Activated CD8-positive, alpha-beta memory T cell treated with anti-CD3 and anti-CD28 coated beads, Interleukin-2, amount 50 U/mL, for 24 hours (primary cell): ENCODE results near the gene MAP3K8.

Source experiments
- DNase-seq: peaks from one replicate; pipeline ENCODE4 v3.0.0-alpha.2; 2020; ENCODE audit errors: extremely low read depth

MAP3K8 gene

DNA sequence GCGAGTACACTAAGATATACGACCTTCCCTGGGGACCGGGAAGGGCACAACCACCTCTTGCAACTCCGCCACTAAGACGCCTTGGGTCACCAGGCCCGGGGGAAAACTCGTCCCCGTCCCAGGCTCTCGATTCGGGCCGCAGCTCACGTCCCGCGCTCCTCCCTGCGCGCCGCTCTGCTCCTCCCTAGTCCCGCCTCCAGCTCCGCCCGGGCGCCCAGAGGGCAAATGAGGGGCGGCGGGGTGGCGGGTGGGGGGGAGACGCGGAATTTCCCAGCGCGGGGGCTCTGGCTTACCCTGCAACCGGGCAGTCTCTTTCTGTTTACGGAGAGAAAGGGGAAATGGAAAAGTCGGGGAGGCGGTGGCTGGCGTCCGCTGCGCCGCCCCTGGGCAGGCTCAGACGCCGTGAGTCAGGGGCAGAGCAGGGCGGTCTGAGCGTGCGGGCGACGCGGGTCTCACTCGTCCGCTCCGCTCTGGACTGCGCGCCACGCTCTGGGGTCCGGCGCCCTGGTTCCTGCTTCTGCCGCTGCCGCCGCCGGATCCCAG, at the start of gene MAP3K8:
TSS of gene MAP3K8 (plus strand) at position 455 of the 543 bp plus-strand sequence. CDS start 4,755 bp downstream, outside the sequence.
- peak; percentile 69 for DNase-seq

DNA sequence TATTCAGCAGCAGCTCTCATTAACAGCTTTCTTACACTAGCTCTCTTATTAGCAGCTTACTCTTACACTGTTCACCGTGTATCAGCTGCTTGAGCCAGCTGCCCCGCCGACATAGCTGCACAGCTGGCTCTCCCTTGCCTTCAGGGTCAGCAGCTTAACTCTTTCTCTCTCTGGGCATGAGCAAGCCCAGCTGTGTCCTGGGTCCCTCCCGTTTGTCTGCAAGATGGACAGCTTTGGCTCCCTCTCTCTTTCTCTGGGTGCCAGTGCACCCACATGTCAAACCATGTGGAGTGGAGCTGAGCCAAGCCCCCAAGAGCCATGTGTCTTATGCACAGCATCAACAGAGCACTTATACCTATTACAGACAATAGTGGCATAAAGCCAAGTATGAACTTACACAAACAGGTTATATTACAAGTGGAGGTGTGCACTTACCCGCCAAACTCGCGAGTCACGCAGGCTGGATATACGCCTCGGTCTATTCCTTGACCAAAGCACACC, 49.2 kb upstream of the MAP3K8 start:
- DNase-seq: no peak

DNA sequence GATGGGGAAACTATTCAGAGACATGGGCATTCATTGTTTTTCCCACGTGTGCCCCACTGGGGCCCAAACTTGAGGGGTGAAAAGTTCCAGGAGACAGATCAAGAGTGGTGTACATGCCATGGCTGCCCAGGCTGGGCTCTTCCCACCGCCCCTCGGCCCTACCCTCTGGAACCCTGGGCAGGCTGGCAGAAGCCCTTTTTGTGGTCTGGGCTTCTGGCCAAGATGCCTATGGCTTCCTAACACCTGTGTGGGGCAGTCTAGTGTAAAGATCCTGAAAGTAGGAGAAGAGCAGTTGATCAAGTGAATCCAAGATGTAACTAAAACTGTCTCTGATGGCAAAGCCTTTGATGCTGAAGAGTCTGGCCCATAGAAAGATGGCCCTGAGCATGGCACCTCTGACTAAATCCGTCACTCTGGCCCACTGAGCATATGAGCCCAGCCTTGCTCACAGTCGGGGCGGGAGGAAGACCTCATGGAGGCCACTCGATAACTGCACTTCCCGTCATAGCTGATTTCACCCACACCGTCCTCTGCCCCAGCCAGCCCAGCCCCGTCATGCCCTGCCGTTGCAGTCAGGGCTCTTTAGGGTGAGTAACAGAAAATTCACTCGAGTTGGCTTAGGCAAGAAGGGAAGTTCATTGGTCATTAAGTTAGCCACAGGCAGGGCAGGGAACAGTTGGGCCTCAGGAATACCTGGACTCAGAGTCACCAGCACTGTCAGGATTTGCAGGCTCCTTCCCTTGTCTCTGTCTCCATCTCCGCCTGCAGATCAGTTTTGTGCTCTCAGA, 47.0 kb upstream of the MAP3K8 start:
- DNase-seq: no peak

DNA sequence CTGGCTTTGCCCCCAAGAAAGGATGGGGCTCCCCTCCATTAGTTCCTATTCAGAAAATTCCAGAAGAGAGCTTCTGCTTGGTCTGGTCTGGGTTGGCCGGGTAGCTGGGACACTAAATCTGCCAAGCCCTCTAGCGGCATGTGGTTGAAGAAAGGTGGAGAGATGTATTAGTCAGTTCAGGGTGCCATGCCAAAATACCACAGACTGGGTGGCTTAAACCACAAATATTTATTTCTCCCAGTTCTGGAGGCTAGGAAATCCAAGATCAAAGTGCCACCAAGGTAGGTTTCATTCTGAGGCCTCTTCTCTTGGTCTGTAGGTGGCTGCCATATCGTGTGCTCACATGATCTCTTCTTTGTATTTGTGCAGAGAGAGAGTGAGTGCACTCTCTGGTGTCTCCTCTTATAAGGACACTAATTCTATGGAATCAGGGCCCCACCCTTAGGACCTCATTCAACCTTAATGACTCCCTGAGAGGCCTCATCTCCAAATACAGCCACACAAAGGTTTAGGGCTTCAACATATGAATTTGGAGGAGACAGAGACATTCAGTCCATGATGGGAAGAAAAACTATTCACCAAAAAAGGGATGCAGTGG, 46.2 kb upstream of the MAP3K8 start:
- DNase-seq: no peak

DNA sequence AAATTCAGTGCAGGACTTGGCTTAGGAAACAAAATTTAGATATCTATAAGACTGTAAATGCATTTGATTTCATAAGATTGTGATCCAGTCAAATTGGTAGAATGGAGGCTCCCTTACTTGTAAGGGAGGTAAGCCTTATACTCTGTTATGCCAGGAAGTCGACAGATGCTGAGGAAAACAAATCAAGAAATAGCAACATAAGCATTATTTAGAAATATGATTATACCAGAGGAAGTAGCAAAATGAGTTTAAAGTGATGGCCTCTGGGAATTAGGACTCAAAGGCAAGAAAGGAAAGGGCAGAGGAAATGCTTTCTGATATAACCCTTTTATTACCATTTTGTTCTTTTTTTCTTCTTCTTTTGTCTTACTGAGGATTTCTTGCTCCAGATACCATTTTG, 44.4 kb upstream of the MAP3K8 start:
- no peak for DNase-seq

DNA sequence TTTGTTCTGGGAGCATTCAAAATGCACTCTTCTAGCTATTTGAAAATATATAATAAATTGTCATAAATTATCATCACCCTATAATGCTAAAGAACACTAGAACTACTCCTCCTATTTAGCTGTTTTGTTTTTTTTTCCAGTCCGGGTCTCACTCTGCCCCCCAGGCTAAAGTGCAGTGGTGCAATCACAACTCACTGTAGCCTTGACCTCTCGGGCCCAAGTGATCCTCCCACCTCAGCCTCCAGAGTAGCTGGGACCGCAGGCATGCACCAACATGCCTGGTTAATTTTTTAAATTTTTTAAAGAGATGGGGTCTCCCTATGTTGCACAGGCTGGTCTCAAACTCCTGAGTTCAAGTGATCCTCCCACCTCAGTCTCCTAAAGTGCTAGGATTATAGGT, 43.8 kb upstream of the MAP3K8 start:
- no peak for DNase-seq

DNA sequence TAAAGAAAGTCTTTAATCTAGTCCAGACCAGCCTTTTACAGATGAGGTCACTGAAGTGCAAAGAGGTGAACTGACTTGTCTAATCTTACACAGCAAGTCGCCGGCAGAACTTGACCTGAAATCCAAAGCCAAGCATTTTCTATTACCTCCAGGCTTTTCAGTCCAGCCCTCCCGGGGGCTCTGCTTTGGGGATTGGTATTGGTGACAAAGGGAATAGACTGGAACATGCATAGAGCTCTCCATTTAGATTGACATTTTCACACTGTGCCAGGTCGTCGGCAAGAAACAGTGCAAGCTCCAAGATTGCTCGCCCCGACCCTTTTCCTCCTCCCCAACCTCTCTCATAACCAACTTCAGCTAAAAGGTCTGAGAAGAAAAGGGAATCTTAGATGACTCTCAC, 42.7 kb upstream of the MAP3K8 start:
- DNase-seq: no peak

DNA sequence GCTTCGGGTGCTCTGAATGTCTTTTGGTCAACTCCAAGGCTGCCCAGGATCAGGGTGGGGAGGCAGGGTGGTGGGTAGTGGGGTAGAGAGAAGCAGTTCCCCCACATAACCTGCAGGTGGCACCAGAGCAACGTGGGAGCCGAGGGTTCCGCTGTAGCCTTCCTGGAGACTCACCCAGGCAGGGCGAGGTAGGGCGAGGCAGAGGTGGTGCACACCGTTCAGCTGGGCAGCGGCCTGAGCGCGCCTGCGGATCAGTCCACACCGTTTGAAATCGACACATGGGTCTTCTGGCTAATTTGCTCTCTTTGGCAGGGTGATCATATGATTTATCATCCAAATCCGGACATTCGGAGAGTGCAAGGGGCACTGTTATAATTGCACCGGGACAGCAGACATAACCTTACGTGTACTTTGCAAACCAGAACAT, 41.4 kb upstream of the MAP3K8 start:
- peak; percentile 41 for DNase-seq

DNA sequence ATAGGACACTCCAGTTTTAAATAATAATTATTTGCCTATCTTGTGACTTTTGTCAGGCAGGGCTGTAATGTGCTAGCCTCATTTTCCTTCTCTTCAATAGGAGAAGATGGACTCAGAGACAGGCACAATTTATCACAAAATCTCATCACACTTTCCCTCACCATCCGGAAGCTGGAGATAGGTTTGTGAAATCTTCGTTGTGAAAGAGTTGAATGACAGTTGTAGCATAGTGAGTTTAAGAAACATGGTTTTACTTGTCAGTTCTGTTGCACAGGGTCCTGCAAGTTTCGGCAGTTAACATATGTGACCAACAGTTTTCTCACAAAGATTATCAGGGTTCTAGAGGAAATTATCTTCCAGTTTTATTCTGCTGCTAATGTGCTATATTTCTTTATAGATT, 37.7 kb upstream of the MAP3K8 start:
- DNase-seq: no peak

DNA sequence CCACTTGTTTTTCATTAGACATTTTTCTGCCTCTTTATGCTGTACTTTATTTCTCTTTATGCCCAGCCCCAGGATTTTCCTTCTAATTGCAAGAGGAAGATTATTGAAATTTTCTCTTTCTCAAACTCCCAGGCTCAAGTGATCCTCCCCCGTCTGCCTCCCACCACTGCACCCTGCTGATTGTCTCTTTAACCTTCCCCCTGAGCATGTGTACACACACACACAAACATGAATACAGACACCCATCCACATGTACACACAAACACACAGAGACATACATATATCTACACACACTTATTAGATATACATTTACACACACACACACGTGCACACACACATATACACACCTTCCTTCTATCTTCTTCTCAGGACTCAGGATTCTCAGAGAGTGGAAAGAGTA, 37.3 kb upstream of the MAP3K8 start:
- DNase-seq: no peak

DNA sequence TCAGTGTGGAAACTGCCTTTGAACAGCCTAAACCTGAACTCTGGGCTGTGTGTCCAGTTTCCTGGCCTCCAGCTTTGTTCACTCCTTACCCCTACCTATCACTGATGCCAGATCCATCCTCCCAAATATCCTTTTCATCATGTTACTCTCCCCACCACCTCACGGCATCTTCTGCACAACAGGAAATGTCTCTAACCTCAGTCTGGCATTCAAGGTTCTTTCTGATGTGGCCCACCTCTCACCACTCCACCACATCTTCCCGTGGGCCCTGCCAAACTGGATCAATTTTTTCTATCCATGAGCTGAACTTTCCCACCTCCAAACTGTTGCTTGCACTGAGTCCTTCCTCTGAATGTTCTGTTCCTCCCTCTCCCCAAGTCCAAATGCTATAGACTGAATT, 35.8 kb upstream of the MAP3K8 start:
- DNase-seq: no peak

DNA sequence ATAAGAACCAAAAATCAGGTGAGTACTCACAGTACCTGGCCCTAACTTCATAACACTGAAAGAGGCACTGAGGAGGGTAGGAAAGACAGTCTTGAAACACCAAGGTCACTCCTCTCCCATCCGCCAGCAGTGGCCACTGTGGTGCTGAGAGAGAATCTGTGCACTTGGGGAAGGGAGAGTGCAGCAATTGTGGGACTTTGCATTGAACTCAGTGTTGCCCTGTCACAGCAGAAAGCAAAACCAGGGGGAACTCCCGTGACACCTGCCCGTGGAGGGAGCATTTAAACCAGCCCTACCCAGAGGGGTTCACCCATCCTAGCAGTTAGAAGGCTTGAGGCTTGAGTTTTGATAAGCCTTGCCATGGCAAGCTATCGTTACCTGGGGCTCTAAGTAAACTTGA, 35.2 kb upstream of the MAP3K8 start:
- no peak for DNase-seq

DNA sequence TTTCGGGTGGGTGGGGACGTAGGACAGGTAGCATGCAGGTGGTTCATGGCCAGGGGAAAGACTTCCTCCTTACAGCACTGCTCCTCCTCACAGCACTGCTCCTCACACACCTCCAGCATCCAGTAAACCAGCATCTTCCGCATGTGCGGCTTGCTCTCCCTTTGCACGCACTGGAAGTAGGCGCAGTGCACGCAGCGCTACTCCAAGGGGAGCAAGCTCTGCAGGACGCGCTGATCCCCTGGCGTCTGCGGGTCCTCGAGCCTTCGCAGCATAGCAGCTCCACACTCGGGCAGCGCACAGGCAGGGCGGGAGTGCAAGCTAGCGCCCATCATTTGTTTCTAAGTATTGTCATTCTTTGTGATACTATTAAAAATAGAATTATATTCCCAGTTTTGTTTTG, 30.5 kb upstream of the MAP3K8 start:
- DNase-seq: no peak

DNA sequence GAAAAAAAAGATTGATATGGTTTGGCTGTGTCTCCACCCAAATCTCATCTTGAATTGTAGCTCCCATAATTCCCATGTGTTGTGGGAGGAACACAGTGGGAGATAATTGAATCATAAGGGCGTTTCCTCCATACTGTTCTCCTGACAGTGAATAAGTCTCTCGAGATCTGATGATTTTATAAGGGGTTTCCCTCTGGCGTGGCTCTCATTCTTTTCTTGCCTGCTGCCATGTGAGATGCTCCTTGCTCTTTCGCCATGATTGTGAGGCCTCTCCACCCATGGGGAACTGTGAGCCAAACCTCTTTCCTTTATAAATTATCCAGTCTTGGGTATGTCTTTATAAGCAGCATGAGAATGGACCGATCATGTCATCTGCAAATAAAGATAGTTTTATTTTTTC, 29.4 kb upstream of the MAP3K8 start:
- DNase-seq: no peak

DNA sequence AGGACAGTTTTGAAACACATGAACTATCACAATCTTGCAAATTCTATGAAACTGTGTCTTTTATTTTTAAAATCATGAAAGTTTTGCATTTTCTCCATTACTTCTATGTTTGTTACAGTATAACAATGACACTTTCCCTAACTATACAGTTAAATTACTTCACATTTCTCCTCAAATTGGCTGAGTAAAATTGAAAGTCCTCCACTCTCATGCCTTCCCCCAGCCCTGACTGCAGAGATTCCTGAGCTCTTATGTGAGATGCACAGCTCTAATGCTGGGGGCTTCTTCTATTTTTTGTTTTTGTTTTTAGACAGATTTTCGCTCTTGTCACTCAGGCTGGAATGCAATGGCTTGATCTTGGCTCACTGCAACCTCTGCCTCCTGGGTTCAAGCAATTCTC, 22.7 kb upstream of the MAP3K8 start:
- DNase-seq: no peak

DNA sequence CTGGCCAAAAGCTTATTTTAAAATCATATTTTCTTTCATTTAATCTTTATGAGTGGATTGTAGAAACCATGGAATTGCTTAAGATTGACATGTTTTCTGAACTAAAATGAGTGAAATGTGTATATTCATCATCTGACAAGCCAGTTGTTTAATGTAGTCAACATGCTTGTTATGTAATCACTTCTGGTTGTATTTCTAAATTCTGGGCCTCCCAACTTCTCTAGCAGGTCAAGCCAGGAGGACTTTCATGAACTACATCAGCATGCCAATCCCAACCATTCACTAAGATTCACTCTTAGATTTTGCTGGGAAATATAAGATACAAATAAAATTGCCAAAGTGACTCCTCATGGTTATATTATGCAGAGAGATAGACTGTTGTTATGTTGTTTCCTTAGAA, 21.1 kb upstream of the MAP3K8 start:
- DNase-seq: no peak

DNA sequence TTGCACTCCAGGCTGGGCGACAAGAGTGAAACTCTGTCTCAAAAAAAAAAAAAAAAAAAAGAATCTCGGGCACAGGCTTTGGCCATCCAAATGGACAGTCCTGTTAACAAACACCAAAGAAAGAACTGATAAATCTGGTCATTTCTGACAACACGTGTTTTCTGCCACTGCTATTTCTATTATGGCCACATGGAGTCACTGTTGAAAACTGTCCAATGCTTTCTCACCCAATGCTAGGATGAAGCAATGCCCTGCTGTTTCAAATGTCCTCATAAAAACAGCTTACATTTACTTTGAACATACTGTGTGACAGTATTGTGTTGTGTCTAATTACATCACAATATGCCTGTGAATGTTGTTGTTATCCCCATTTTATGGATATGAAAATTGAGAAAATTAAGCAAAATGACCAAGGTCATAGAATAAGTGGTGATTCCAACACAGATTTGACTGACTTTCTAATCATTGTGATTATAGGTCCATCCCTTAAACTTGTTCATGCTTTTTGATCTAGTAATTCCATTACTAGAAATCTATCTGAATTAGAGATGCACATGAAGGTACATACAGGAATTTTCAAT, 19.9 kb upstream of the MAP3K8 start:
- no peak for DNase-seq

DNA sequence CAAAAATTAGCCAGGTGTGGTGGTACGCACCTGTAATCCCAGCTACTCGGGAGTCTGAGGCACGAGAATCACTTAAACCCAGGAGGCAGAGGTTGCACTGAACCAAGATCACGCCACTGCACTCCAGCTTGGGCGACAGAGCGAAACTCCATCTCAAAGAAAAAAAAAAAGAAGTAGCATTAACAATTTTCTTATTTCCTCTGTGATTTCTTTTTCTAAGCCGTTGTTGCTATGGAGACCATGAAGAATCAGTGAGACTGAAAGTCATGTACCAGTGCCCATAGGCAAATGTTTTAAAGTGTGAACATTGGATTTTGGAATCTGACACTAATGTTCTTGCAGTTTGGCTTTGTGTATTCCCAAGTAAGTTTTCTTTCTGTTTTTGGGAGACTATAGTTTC, 18.4 kb upstream of the MAP3K8 start:
- no peak for DNase-seq

DNA sequence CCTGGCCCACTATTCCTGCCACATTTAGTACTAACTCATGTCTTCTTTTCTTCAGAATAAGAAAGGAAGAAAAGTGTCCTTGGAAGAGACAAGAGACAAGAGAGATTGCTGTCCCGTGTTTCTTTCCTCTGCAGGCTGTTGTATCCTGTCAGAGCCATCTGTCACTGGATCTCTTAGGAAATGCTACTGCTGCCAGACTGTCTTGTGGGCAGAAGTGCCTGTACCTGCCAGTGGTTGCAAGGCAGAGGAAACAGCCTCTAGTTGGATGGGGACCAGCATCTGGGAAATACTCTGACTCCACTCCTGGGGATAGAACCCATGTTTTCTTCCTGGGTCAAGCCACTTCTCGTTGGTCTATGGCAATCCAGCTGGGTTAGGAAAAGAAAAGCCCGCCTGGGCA, 16.7 kb upstream of the MAP3K8 start:
- no peak for DNase-seq

DNA sequence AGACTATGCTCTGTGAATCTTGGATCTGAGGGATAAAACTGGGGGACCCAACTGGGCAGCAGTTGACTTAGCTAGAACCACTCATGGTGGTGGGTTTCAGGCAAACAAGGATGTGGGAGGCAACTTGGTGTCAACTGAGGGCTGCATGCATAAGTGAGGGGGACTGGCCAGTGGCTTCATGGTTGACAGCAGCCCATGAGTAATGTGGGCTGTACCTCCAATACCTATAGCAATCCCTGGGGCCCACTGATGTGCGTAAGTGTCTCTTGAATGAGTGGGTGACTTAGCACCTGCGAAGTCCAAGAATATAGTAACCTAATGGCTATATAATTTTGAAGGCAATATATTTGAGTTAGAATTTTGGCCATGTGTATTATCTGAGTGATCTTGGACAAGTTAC, 13.7 kb upstream of the MAP3K8 start:
- no peak for DNase-seq

DNA sequence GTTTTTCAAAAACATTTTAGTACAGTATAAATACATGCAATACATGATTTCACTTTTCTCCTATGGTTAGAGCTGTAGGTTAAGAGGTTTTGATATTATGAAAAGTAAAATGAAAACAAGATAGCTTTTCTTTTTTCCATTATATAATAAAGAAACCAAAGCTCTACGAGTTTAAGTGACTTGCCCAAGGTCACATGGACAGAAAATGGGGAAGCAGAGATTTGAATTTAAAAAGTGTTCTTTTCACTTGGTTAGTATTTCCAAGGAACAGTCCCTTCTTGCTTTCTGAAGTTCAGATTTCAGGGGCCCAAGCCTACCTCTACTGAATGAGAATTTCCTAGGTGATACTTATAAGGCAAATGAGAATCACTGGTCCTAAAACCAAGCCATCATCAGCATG, 13.2 kb upstream of the MAP3K8 start:
- DNase-seq: no peak

DNA sequence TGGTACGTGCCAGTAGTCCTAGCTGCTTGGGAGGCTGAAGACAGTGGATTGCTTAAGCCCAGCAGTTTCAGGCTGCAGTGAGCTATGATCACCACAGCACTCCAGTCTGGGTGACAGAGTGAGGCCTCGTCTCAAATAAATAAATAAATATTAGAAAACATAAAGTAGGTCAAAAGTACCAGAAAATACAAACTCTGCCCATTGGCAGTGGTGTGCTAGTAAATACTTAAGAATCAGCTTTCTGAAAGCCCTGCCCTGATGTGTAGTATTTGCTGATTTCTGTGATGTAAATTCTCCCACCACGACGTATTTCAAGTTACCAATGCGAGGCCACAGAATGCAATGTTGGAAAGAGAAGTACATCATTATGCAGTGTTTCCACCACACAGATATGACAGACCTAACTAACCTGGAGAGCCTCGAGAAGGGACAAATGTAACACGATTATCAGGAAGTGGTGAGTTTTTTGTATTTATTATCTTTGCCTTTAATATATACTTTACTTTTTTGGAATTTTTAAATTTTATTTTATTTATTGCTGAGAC, 11.8 kb upstream of the MAP3K8 start:
- no peak for DNase-seq
